ENCODE data around the gene ANAPC2.

- TF ChIP-seq USF2 (IDR thresholded peaks at IDR 0.05; ENCODE audit: low read depth, low read length) (no peak), POLR2A (IDR thresholded peaks at IDR 0.05; ENCODE audit: low read depth, low read length) (no peak), RAD21 (IDR thresholded peaks at IDR 0.05; ENCODE audit: low read length) (no peak), MAFK (IDR thresholded peaks at IDR 0.05; ENCODE audit: low read depth, low read length) (no peak), MXI1 (IDR thresholded peaks at IDR 0.05; ENCODE audit: borderline replicate concordance, low read depth, low read length) (no peak), BHLHE40 (IDR thresholded peaks at IDR 0.05; ENCODE audit: low read depth, low read length) (no peak), CEBPB (IDR thresholded peaks at IDR 0.05; ENCODE audit: low read depth, low read length) (no peak), NFE2L2 (IDR thresholded peaks at IDR 0.05; ENCODE audit: low read depth, low read length) (no peak), RCOR1 (IDR thresholded peaks at IDR 0.05; ENCODE audit: insufficient replicate concordance, low read length) (no peak), RFX5 (IDR thresholded peaks at IDR 0.05; ENCODE audit: low read depth, low read length) (no peak), SMC3 (IDR thresholded peaks at IDR 0.05; ENCODE audit: low read depth, low read length) (no peak), FOS (IDR thresholded peaks at IDR 0.05; ENCODE audit: low read depth, low read length) (no peak), CHD1 (IDR thresholded peaks at IDR 0.05; ENCODE audit: low read depth, low read length) (no peak)
- TF ChIP-seq, protein P1, sequence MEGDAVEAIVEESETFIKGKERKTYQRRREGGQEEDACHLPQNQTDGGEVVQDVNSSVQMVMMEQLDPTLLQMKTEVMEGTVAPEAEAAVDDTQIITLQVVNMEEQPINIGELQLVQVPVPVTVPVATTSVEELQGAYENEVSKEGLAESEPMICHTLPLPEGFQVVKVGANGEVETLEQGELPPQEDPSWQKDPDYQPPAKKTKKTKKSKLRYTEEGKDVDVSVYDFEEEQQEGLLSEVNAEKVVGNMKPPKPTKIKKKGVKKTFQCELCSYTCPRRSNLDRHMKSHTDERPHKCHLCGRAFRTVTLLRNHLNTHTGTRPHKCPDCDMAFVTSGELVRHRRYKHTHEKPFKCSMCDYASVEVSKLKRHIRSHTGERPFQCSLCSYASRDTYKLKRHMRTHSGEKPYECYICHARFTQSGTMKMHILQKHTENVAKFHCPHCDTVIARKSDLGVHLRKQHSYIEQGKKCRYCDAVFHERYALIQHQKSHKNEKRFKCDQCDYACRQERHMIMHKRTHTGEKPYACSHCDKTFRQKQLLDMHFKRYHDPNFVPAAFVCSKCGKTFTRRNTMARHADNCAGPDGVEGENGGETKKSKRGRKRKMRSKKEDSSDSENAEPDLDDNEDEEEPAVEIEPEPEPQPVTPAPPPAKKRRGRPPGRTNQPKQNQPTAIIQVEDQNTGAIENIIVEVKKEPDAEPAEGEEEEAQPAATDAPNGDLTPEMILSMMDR (conservative IDR thresholded peaks at IDR 0.05; ENCODE audit: low read depth, low read length), result no peak
These were observed 37.5 kb upstream of the ANAPC2 start for GRCh38 chr9:137225699-137226331.
